HS-5 (cell line): ENCODE measurements around the gene XPOT.
A peak's percentile ranks its signal among the peaks of the same experiment; 100 is the strongest.
"Not testable (repeated sequence)": the region's sequence is repeated elsewhere in the genome, so short reads cannot be mapped to it uniquely, and the experiment has no call there.

Experiments
- DNase-seq: peaks from one replicate; pipeline ENCODE4 v3.0.0-alpha.2; 2012; ENCODE audit warnings: low read depth

The XPOT gene

GRCh38 chr12:64403707-64404469 lies at the start of gene XPOT:
Gene XPOT (plus strand): TSS chr12:64404392. CDS start chr12:64410036, 5,644 bp downstream.
- peak; percentile 92 for DNase-seq

- DNase-seq, result not testable (repeated sequence)
Observed at GRCh38 chr12:64356209-64356608, 48.0 kb upstream of the XPOT start.

- DNase-seq, result not testable (repeated sequence)
Observed at GRCh38 chr12:64361173-64361572, 43.0 kb upstream of the XPOT start.

- no peak for DNase-seq
Observed at GRCh38 chr12:64362721-64363305, 41.4 kb upstream of the XPOT start.

GRCh38 chr12:64383675-64384074 lies 20.5 kb upstream of the XPOT start:
- no peak for DNase-seq

GRCh38 chr12:64385019-64385418 lies 19.2 kb upstream of the XPOT start:
- no peak for DNase-seq

- peak; percentile 44 for DNase-seq
Observed at GRCh38 chr12:64385468-64385867, 18.7 kb upstream of the XPOT start.

GRCh38 chr12:64387197-64387816 lies 16.9 kb upstream of the XPOT start:
- no peak for DNase-seq

GRCh38 chr12:64389154-64389553 lies 15.0 kb upstream of the XPOT start:
- DNase-seq, result no peak

- DNase-seq, result no peak
Observed at GRCh38 chr12:64390275-64390851, 13.8 kb upstream of the XPOT start, which contains the start of gene C12orf56. Gene C12orf56 (minus strand): TSS chr12:64390758. CDS start chr12:64390565, 193 bp downstream.

- no peak for DNase-seq
Observed at GRCh38 chr12:64392221-64392620, 12.0 kb upstream of the XPOT start.

- no peak for DNase-seq
Observed at GRCh38 chr12:64395739-64396138, 8.5 kb upstream of the XPOT start.

- no peak for DNase-seq
Observed at GRCh38 chr12:64400041-64400440, 4.2 kb upstream of the XPOT start.

- DNase-seq, result no peak
Observed at GRCh38 chr12:64402181-64402580, 2.0 kb upstream of the XPOT start.

- peak; percentile 56 for DNase-seq
Observed at GRCh38 chr12:64404470-64405256, 471 bp downstream of the XPOT start.

- DNase-seq, result no peak
Observed at GRCh38 chr12:64407342-64408223, 3.4 kb downstream of the XPOT start.

- no peak for DNase-seq
Observed at GRCh38 chr12:64411427-64411826, 7.2 kb downstream of the XPOT start.

- DNase-seq, result no peak
Observed at GRCh38 chr12:64412459-64412858, 8.3 kb downstream of the XPOT start.

GRCh38 chr12:64413884-64414283 lies 9.7 kb downstream of the XPOT start:
- DNase-seq, result no peak

GRCh38 chr12:64418209-64418608 lies 14.0 kb downstream of the XPOT start:
- no peak for DNase-seq

- DNase-seq, result no peak
Observed at GRCh38 chr12:64419696-64420095, 15.5 kb downstream of the XPOT start.
